Muscle layer of colon (tissue), 2 donors: ENCODE data around the gene CRKL.
A peak's percentile ranks its signal among the peaks of the same experiment; 100 is the strongest.
"Not testable (repeated sequence)": the region's sequence is repeated elsewhere in the genome, so short reads cannot be mapped to it uniquely, and the experiment has no call there.

Source experiments
- H3K27ac ChIP-seq: one replicate; pipeline ENCODE4 v1.7.0; 2013; ENCODE audit warnings: low read depth, mild to moderate bottlenecking, low read length, moderate library complexity
- H3K27me3 ChIP-seq, 2 donors: one replicate each; pipeline ENCODE4 v1.7.0; 2013; ENCODE audit warnings: low read length in 2 of 2, mild to moderate bottlenecking in 2 of 2; ENCODE audit not compliant: insufficient read depth in 2 of 2, control insufficient read depth in 1 of 2
- H3K36me3 ChIP-seq: one replicate; pipeline ENCODE4 v1.7.0; 2013; ENCODE audit warnings: mild to moderate bottlenecking, low read length; ENCODE audit not compliant: insufficient read depth
- H3K4me1 ChIP-seq: one replicate; pipeline ENCODE4 v1.7.0; 2013; ENCODE audit warnings: mild to moderate bottlenecking, low read length; ENCODE audit not compliant: insufficient read depth
- H3K4me3 ChIP-seq, 2 donors: one replicate each; pipeline ENCODE4 v1.7.0; 2013; ENCODE audit warnings: low read length in 2 of 2, low read depth in 1 of 2, mild to moderate bottlenecking in 1 of 2, moderate library complexity in 1 of 2
- H3K9ac ChIP-seq: one replicate; pipeline ENCODE4 v1.7.0; 2013; ENCODE audit warnings: low read length
- H3K9me3 ChIP-seq: one replicate; pipeline ENCODE4 v1.7.0; 2013; ENCODE audit warnings: mild to moderate bottlenecking, low read length
- donor health status: abdominal sarcoma.
- donor health status: Adenocarcinoma of cecum.

Gene CRKL

GRCh38 chr22:20937794-20938671 is 20.8 kb downstream of the CRKL start:
- H3K4me3 ChIP-seq, result peak overlapping the region in 1 of 2 donors; percentile 33
- no peak overlapping the region for H3K9ac ChIP-seq
- H3K36me3 ChIP-seq, result peaks cover 23% of the 10 kb centered on the region
- H3K4me1 ChIP-seq, result peaks cover 24% of the 10 kb centered on the region
- H3K27me3 ChIP-seq, result no peaks in the 10 kb centered on the region
- no peaks in the 10 kb centered on the region for H3K9me3 ChIP-seq
- H3K27ac ChIP-seq, result no peak overlapping the region

- not testable (repeated sequence) for H3K9ac ChIP-seq, H3K4me3 ChIP-seq, H3K27ac ChIP-seq, H3K9me3 ChIP-seq, H3K27me3 ChIP-seq
- Histone ChIP-seq H3K36me3 (peaks cover 14% of the 10 kb centered on the region), H3K4me1 (peaks cover 24% of the 10 kb centered on the region)
These were observed 22.4 kb downstream of the CRKL start for GRCh38 chr22:20939457-20940185.

GRCh38 chr22:20940186-20940651 is 23.0 kb downstream of the CRKL start:
- H3K4me1 ChIP-seq, result peaks cover 24% of the 10 kb centered on the region
- no peak overlapping the region for H3K9ac ChIP-seq
- peaks cover 14% of the 10 kb centered on the region for H3K36me3 ChIP-seq
- H3K9me3 ChIP-seq, result no peaks in the 10 kb centered on the region
- H3K27me3 ChIP-seq, result no peaks in the 10 kb centered on the region
- H3K27ac ChIP-seq, result no peak overlapping the region
- H3K4me3 ChIP-seq, result no peak overlapping the region

GRCh38 chr22:20940904-20941385 is 23.7 kb downstream of the CRKL start:
- Histone ChIP-seq H3K4me3 (no peak overlapping the region), H3K9ac (no peak overlapping the region), H3K36me3 (peaks cover 12% of the 10 kb centered on the region), H3K9me3 (no peaks in the 10 kb centered on the region), H3K4me1 (peaks cover 31% of the 10 kb centered on the region), H3K27me3 (no peaks in the 10 kb centered on the region), H3K27ac (no peak overlapping the region)

GRCh38 chr22:20942203-20942902 is 25.1 kb downstream of the CRKL start:
- not testable (repeated sequence) for H3K27ac ChIP-seq, H3K9me3 ChIP-seq, H3K27me3 ChIP-seq, H3K9ac ChIP-seq, H3K4me3 ChIP-seq, H3K36me3 ChIP-seq
- peaks cover 35% of the 10 kb centered on the region for H3K4me1 ChIP-seq

- Histone ChIP-seq H3K9ac (no peak overlapping the region), H3K4me3 (no peak overlapping the region), H3K27ac (no peak overlapping the region), H3K9me3 (no peaks in the 10 kb centered on the region), H3K4me1 (peaks cover 30% of the 10 kb centered on the region), H3K36me3 (peaks cover 7% of the 10 kb centered on the region), H3K27me3 (no peaks in the 10 kb centered on the region)
These were observed 26.1 kb downstream of the CRKL start for GRCh38 chr22:20943104-20943933.

- Histone ChIP-seq H3K27ac (no peak overlapping the region), H3K36me3 (peaks cover 8% of the 10 kb centered on the region), H3K9me3 (no peaks in the 10 kb centered on the region), H3K27me3 (no peaks in the 10 kb centered on the region), H3K9ac (no peak overlapping the region), H3K4me1 (peaks cover 30% of the 10 kb centered on the region), H3K4me3 (no peak overlapping the region)
These were observed 26.8 kb downstream of the CRKL start for GRCh38 chr22:20944042-20944441.

GRCh38 chr22:20945578-20945934 is 28.3 kb downstream of the CRKL start:
- no peak overlapping the region for H3K4me3 ChIP-seq
- peaks cover 21% of the 10 kb centered on the region for H3K4me1 ChIP-seq
- H3K27me3 ChIP-seq, result no peaks in the 10 kb centered on the region
- peaks cover 17% of the 10 kb centered on the region for H3K36me3 ChIP-seq
- no peaks in the 10 kb centered on the region for H3K9me3 ChIP-seq
- peak overlapping the region; percentile 13 for H3K9ac ChIP-seq
- no peak overlapping the region for H3K27ac ChIP-seq

GRCh38 chr22:20946080-20946986 is 29.1 kb downstream of the CRKL start:
- H3K36me3 ChIP-seq, result peaks cover 25% of the 10 kb centered on the region
- H3K9me3 ChIP-seq, result no peaks in the 10 kb centered on the region
- no peak overlapping the region for H3K27ac ChIP-seq
- H3K4me3 ChIP-seq, result no peak overlapping the region
- H3K27me3 ChIP-seq, result no peaks in the 10 kb centered on the region
- peaks cover 16% of the 10 kb centered on the region for H3K4me1 ChIP-seq
- H3K9ac ChIP-seq, result peak overlapping the region; percentile 13

- no peaks in the 10 kb centered on the region for H3K27me3 ChIP-seq
- H3K9me3 ChIP-seq, result no peaks in the 10 kb centered on the region
- no peak overlapping the region for H3K9ac ChIP-seq
- H3K27ac ChIP-seq, result no peak overlapping the region
- peaks cover 30% of the 10 kb centered on the region for H3K36me3 ChIP-seq
- peaks cover 16% of the 10 kb centered on the region for H3K4me1 ChIP-seq
- no peak overlapping the region for H3K4me3 ChIP-seq
These were observed 29.8 kb downstream of the CRKL start for GRCh38 chr22:20946991-20947390.
